ENCODE results near the gene C1QTNF9.

The C1QTNF9 gene

GRCh38 chr13:24307211-24308067, 1.9 kb upstream of the C1QTNF9 start:
- no peak overlapping the region for H3K27ac ChIP-seq (ENCODE audit: low read depth, low read length)
- H4K20me1 ChIP-seq (ENCODE audit: control insufficient read depth, insufficient read depth, low read depth, low read length) = no peaks in the 10 kb centered on the region
- no peaks in the 10 kb centered on the region for H3K36me3 ChIP-seq (ENCODE audit: control insufficient read depth, low read length)
- no peaks in the 10 kb centered on the region for H3K4me1 ChIP-seq (ENCODE audit: control insufficient read depth, low read length)
- no peaks in the 10 kb centered on the region for H3K27me3 ChIP-seq (ENCODE audit: control insufficient read depth, low read length)
- H3F3A ChIP-seq (ENCODE audit: control insufficient read depth, insufficient read depth) = no peaks in the 10 kb centered on the region
- no peak overlapping the region for H3K4me2 ChIP-seq (ENCODE audit: low read length)
- no peak overlapping the region for H3K4me3 ChIP-seq (ENCODE audit: low read length)
- TF ChIP-seq EZH2phosphoT487 (IDR thresholded peaks at IDR 0.05; ENCODE audit: borderline replicate concordance, low read length) (no peak), CTCF (IDR thresholded peaks at IDR 0.05; ENCODE audit: low read depth, low read length, poor library complexity, severe bottlenecking) (no peak)
- no peaks in the 10 kb centered on the region for H3K9me3 ChIP-seq (ENCODE audit: control insufficient read depth, insufficient read depth, low read length)
- H3K9me2 ChIP-seq (replicated peaks; ENCODE audit: control insufficient read depth, low read length) = no peaks in the 10 kb centered on the region
- H3K79me2 ChIP-seq (ENCODE audit: control insufficient read depth, low read length) = no peaks in the 10 kb centered on the region

GRCh38 chr13:24308068-24308445, 1.3 kb upstream of the C1QTNF9 start:
- Histone ChIP-seq H3K9me3 (ENCODE audit: control insufficient read depth, insufficient read depth, low read length) (no peaks in the 10 kb centered on the region), H3F3A (ENCODE audit: control insufficient read depth, insufficient read depth) (no peaks in the 10 kb centered on the region), H4K20me1 (ENCODE audit: control insufficient read depth, insufficient read depth, low read depth, low read length) (no peaks in the 10 kb centered on the region), H3K9me2 (replicated peaks; ENCODE audit: control insufficient read depth, low read length) (no peaks in the 10 kb centered on the region), H3K4me2 (ENCODE audit: low read length) (no peak overlapping the region), H3K36me3 (ENCODE audit: control insufficient read depth, low read length) (no peaks in the 10 kb centered on the region), H3K79me2 (ENCODE audit: control insufficient read depth, low read length) (no peaks in the 10 kb centered on the region), H3K27me3 (ENCODE audit: control insufficient read depth, low read length) (no peaks in the 10 kb centered on the region), H3K4me3 (ENCODE audit: low read length) (no peak overlapping the region), H3K27ac (ENCODE audit: low read depth, low read length) (no peak overlapping the region), H3K4me1 (ENCODE audit: control insufficient read depth, low read length) (no peaks in the 10 kb centered on the region)
- TF ChIP-seq CTCF (IDR thresholded peaks at IDR 0.05; ENCODE audit: low read depth, low read length, poor library complexity, severe bottlenecking) = no peak
- no peak for TF ChIP-seq EZH2phosphoT487 (IDR thresholded peaks at IDR 0.05; ENCODE audit: borderline replicate concordance, low read length)

DNA sequence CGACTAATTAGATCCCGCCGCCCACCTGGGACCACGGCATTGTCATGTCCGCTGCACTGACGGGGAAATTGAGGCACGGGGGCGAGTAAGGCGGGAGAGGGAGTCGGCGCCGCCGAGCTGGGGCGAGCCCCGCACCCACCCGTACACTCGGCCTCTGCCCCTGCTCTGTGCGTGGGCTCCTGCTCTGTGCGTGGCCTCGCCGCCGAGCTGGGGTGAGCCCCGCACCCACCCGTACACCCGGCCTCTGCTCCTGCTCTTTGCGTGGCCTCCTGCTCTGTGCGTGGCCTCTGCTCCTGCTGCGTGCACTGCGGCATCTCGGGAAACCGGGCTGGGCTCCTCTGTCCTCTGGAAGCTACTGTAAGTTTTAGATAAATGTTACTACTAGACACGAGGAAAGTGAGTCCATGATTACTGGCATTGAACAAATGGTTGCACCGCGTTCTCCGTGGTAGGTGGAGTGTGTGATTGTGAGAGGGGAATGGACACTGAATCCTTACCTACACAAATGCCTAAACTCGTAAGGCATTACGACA, 826 bp upstream of the C1QTNF9 start:
- Histone ChIP-seq H3F3A (ENCODE audit: control insufficient read depth, insufficient read depth) (no peaks in the 10 kb centered on the region), H3K36me3 (ENCODE audit: control insufficient read depth, low read length) (no peaks in the 10 kb centered on the region), H3K27ac (ENCODE audit: low read depth, low read length) (no peak overlapping the region), H4K20me1 (ENCODE audit: control insufficient read depth, insufficient read depth, low read depth, low read length) (no peaks in the 10 kb centered on the region), H3K9me2 (replicated peaks; ENCODE audit: control insufficient read depth, low read length) (no peaks in the 10 kb centered on the region), H3K9me3 (ENCODE audit: control insufficient read depth, insufficient read depth, low read length) (no peaks in the 10 kb centered on the region), H3K4me1 (ENCODE audit: control insufficient read depth, low read length) (no peaks in the 10 kb centered on the region), H3K27me3 (ENCODE audit: control insufficient read depth, low read length) (no peaks in the 10 kb centered on the region), H3K79me2 (ENCODE audit: control insufficient read depth, low read length) (no peaks in the 10 kb centered on the region), H3K4me3 (ENCODE audit: low read length) (no peak overlapping the region), H3K4me2 (ENCODE audit: low read length) (no peak overlapping the region)
- TF ChIP-seq CTCF (IDR thresholded peaks at IDR 0.05; ENCODE audit: low read depth, low read length, poor library complexity, severe bottlenecking) = no peak
- no peak for TF ChIP-seq EZH2phosphoT487 (IDR thresholded peaks at IDR 0.05; ENCODE audit: borderline replicate concordance, low read length)

Data from DOHH2 (cell line).